Activated CD4-positive, alpha-beta T cell treated with anti-CD3 and anti-CD28 coated beads, Interleukin-2, amount 10 ng/mL, durations not matched to agents 7 days and 5 days (primary cell): Measurements from ENCODE around the gene LTA4H. TPM values are rescaled to one million over a fixed set of nuclear protein-coding genes. Genes with fewer than 3 reads are reported as not detected.

Source experiments
- CTCF ChIA-PET: fragments of 350-600 bp; sonication (Branson Sonifier 250); formaldehyde crosslinking; loops from one replicate; lab custom pipeline; 2021; ENCODE audit warnings: antibody characterized with exemption; lab: Charles Lee
- POLR2A ChIA-PET: fragments of 350-600 bp; sonication (Branson Sonifier 250); formaldehyde crosslinking; loops from one replicate; lab custom pipeline; 2021; ENCODE audit warnings: antibody characterized with exemption; lab: Charles Lee
- DNase-seq: peaks from one replicate; pipeline ENCODE4 v3.0.0-alpha.2; 2020
- H3K27ac Mint-ChIP-seq: one replicate; pipeline ENCODE4 v1.8.0; 2021; ENCODE audit warnings: mild to moderate bottlenecking, moderate library complexity, mixed read lengths
- H3K27me3 Mint-ChIP-seq: one replicate; pipeline ENCODE4 v1.8.0; 2021; ENCODE audit warnings: mixed read lengths
- H3K36me3 Mint-ChIP-seq: one replicate; pipeline ENCODE4 v1.8.0; 2021; ENCODE audit warnings: low read depth, mixed read lengths
- H3K4me1 Mint-ChIP-seq: one replicate; pipeline ENCODE4 v1.8.0; 2021; ENCODE audit warnings: mixed read lengths
- H3K4me3 Mint-ChIP-seq: one replicate; pipeline ENCODE4 v1.8.0; 2021; ENCODE audit warnings: mild to moderate bottlenecking, moderate library complexity, mixed read lengths
- H3K9me3 Mint-ChIP-seq: one replicate; pipeline ENCODE4 v1.8.0; 2021; ENCODE audit warnings: mixed read lengths
- total RNA-seq, 2 experiments: library from RNA; stranded (reverse); gene quantifications; one replicate each; pipeline ENCODE4 v1.2.3, GENCODE V29; 2021

The LTA4H gene
- total RNA-seq, 2 experiments from 2014 or later = 55.8 to 56.2 TPM

DNA sequence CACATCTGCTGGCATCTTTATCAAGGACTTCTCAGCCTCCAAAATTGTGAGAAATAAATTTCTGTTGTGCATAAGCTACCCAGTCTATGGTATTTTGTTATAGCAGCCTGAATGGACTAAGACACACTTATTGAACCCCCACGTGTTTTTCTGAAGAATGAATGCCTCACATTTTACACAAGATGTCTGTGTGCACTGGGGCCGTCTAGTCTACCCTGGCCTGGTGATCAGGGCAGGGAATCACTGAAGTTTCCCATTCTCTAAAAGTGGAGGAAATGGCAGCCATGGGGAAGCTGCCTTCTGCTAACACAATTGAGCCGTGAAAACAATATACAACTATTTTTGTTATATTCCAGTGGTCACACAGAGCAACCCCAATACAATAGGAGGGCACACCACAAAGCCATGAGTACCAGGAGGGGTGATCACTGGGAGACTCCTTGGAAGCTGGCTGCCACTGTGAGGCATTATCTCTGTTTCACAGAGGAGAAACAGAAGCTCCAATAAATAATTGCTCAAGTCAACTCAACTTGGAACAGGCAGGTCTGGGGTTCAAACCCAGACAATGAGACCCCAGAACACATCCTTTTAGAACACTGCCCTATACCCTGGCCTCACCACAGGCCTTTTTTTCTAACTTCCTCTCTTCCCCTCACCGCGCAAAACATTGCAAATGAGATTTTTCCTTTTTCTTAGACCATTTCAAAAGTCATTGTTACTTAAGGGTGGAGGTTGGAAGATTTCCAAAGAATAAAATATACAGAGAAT is 18.3 kb upstream of the LTA4H start:
- no peak overlapping the region for H3K27ac Mint-ChIP-seq
- peaks cover 9% of the 10 kb centered on the region for H3K4me1 Mint-ChIP-seq
- POLR2A ChIA-PET = no interaction called here
- H3K9me3 Mint-ChIP-seq = peaks cover 22% of the 10 kb centered on the region
- no peak overlapping the region for H3K4me3 Mint-ChIP-seq
- DNase-seq = no peak
- no peaks in the 10 kb centered on the region for H3K27me3 Mint-ChIP-seq
- peaks cover 10% of the 10 kb centered on the region for H3K36me3 Mint-ChIP-seq
- CTCF ChIA-PET = interaction anchor here (0.5 to 2.0 kb wide), 6 partner anchors 47 to 463 kb away, joined by 3 to 9 read pairs (median 4); no protein-coding TSS in a partner anchor

DNA sequence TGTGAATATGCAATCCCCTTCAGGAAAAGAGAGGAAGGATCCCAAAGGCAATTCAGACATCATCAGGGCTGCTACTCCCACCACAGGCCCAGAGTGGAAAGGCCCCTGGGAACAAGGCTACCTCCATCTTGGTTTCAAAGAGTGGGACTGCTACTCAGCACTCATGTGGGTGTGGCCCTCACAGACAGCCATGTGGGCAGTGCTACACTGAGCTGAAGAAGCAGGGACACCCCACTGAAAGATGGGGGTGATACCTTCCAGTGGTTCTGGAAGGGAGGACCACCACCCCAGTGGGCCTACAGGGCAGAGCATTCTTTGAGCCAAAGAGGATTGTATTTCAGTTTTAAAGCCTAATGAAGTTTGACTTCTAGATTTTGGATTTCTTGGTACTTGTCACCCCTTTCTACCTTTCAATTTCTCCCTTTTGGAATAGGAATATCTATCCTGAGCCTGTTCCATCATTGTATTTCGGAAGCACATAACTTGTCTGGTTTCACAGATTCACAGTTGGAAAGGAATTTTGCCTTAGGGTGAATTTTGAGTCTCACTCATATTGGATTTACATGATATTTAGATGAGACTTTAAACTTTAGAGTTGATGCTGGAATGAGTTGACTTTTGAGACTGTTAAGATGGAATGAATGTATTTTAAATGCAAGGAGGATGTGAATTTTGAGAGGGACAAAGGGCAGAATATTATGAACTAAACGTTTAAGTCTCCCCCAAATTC is 16.5 kb upstream of the LTA4H start:
- CTCF ChIA-PET = interaction anchor here (2.0 kb wide), 1 partner anchor 164 kb away, joined by 9 read pairs; no protein-coding TSS in a partner anchor
- H3K9me3 Mint-ChIP-seq = peaks cover 22% of the 10 kb centered on the region

GRCh38 chr12:96050139-96050538 is 14.8 kb upstream of the LTA4H start:
- Mint-ChIP-seq H3K27ac (no peak overlapping the region), H3K4me1 (peaks cover 39% of the 10 kb centered on the region), H3K36me3 (peaks cover 9% of the 10 kb centered on the region), H3K27me3 (no peaks in the 10 kb centered on the region), H3K9me3 (peaks cover 16% of the 10 kb centered on the region), H3K4me3 (no peak overlapping the region)
- CTCF ChIA-PET = no interaction called here
- POLR2A ChIA-PET = no interaction called here
- DNase-seq = no peak

More for the DNA sequence above, 16.5 kb upstream of the LTA4H start:
- DNase-seq = no peak
- H3K4me1 Mint-ChIP-seq = peaks cover 26% of the 10 kb centered on the region
- H3K27ac Mint-ChIP-seq = no peak overlapping the region
- H3K36me3 Mint-ChIP-seq = peaks cover 10% of the 10 kb centered on the region
- H3K27me3 Mint-ChIP-seq = no peaks in the 10 kb centered on the region
- no peak overlapping the region for H3K4me3 Mint-ChIP-seq
- POLR2A ChIA-PET = no interaction called here

- POLR2A ChIA-PET = no interaction called here
- peaks cover 9% of the 10 kb centered on the region for H3K36me3 Mint-ChIP-seq
- no peak overlapping the region for H3K4me3 Mint-ChIP-seq
- CTCF ChIA-PET = no interaction called here
- H3K27me3 Mint-ChIP-seq = no peaks in the 10 kb centered on the region
- no peak for DNase-seq
- peaks cover 16% of the 10 kb centered on the region for H3K9me3 Mint-ChIP-seq
- H3K27ac Mint-ChIP-seq = no peak overlapping the region
- H3K4me1 Mint-ChIP-seq = peaks cover 47% of the 10 kb centered on the region
These were observed 13.7 kb upstream of the LTA4H start for GRCh38 chr12:96049101-96049500.

- Mint-ChIP-seq H3K9me3 (peaks cover 16% of the 10 kb centered on the region), H3K4me3 (no peak overlapping the region), H3K4me1 (peaks cover 50% of the 10 kb centered on the region), H3K27ac (peak overlapping the region; percentile 91), H3K27me3 (no peaks in the 10 kb centered on the region), H3K36me3 (peaks cover 9% of the 10 kb centered on the region)
- ChIA-PET POLR2A (interaction anchor here (0.7 kb wide), 1 partner anchor 32 kb away, joined by 3 read pairs; no protein-coding TSS in a partner anchor), CTCF (interaction anchor here (1.3 kb wide), 1 partner anchor 167 kb away, joined by 3 read pairs; no protein-coding TSS in a partner anchor)
- DNase-seq = no peak
These were observed 13.1 kb upstream of the LTA4H start for GRCh38 chr12:96048393-96048969.

GRCh38 chr12:96047229-96048211 is 12.1 kb upstream of the LTA4H start:
- POLR2A ChIA-PET = interaction anchor here (0.7 kb wide), 1 partner anchor 33 kb away, joined by 3 read pairs; no protein-coding TSS in a partner anchor
- Mint-ChIP-seq H3K4me1 (peaks cover 50% of the 10 kb centered on the region), H3K27ac (peak overlapping the region; percentile 91), H3K36me3 (peaks cover 9% of the 10 kb centered on the region), H3K9me3 (peaks cover 13% of the 10 kb centered on the region), H3K4me3 (peak overlapping the region; percentile 23), H3K27me3 (no peaks in the 10 kb centered on the region)
- peak; percentile 41 for DNase-seq
- CTCF ChIA-PET = interaction anchor here (0.7 to 1.3 kb wide), 2 partner anchors 168 to 173 kb away, joined by 3 read pairs; no protein-coding TSS in a partner anchor

GRCh38 chr12:96046543-96047228 is 11.3 kb upstream of the LTA4H start:
- Mint-ChIP-seq H3K27ac (peak overlapping the region; percentile 91), H3K4me3 (no peak overlapping the region), H3K4me1 (peaks cover 50% of the 10 kb centered on the region), H3K9me3 (peaks cover 8% of the 10 kb centered on the region), H3K36me3 (peaks cover 5% of the 10 kb centered on the region), H3K27me3 (no peaks in the 10 kb centered on the region)
- DNase-seq = no peak
- ChIA-PET CTCF (interaction anchor here (1.0 kb wide), 1 partner anchor 171 kb away, joined by 3 read pairs; no protein-coding TSS in a partner anchor), POLR2A (interaction anchor here (0.6 kb wide), 1 partner anchor 173 kb away, joined by 3 read pairs; no protein-coding TSS in a partner anchor)

DNA sequence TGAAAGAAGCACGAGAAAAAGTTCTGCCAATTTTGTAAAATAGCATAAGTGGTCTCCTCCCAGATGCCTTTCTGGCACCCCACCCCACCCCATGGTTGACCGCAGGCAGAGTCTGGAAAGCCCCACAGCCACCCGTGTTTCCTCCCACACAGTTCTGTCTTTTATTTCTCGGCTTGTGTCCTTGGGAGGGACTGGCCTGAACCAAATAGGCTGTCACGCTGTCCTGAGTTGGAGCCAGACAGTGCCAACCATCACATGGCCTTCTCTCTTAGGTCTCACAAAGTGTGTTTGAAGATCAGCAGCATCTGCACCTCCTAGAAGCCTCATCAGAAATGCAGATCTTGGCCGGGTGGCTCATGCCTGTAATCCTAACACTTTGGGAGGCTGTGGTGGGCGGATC is 10.2 kb upstream of the LTA4H start:
- Mint-ChIP-seq H3K27ac (no peak overlapping the region), H3K9me3 (peaks cover 2% of the 10 kb centered on the region), H3K4me1 (peaks cover 50% of the 10 kb centered on the region), H3K27me3 (no peaks in the 10 kb centered on the region), H3K4me3 (no peak overlapping the region), H3K36me3 (peaks cover 1% of the 10 kb centered on the region)
- CTCF ChIA-PET = interaction anchor here (1.0 kb wide), 1 partner anchor 172 kb away, joined by 3 read pairs; no protein-coding TSS in a partner anchor
- POLR2A ChIA-PET = no interaction called here
- DNase-seq = no peak

DNA sequence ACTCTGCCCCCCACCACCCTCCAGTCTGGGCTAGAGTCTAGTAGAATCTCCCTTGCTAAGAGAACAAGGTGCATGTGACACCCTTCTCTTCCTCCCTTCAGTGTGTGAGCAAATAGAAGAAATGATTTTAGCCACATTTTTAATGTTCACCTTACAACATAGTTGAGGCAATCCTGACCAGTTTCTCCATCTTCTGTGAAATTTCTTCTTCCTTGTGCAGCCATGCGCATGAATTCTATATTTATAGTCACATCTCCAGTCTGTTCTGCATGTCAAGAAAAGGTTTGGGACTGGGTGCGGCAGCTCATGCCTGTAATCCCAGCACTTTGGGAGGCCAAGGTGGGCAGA is 9.5 kb upstream of the LTA4H start:
- no peaks in the 10 kb centered on the region for H3K9me3 Mint-ChIP-seq
- H3K27me3 Mint-ChIP-seq = no peaks in the 10 kb centered on the region
- no peak overlapping the region for H3K27ac Mint-ChIP-seq
- H3K4me3 Mint-ChIP-seq = no peak overlapping the region
- no peaks in the 10 kb centered on the region for H3K36me3 Mint-ChIP-seq
- peaks cover 50% of the 10 kb centered on the region for H3K4me1 Mint-ChIP-seq
- POLR2A ChIA-PET = no interaction called here
- DNase-seq = no peak
- CTCF ChIA-PET = no interaction called here

DNA sequence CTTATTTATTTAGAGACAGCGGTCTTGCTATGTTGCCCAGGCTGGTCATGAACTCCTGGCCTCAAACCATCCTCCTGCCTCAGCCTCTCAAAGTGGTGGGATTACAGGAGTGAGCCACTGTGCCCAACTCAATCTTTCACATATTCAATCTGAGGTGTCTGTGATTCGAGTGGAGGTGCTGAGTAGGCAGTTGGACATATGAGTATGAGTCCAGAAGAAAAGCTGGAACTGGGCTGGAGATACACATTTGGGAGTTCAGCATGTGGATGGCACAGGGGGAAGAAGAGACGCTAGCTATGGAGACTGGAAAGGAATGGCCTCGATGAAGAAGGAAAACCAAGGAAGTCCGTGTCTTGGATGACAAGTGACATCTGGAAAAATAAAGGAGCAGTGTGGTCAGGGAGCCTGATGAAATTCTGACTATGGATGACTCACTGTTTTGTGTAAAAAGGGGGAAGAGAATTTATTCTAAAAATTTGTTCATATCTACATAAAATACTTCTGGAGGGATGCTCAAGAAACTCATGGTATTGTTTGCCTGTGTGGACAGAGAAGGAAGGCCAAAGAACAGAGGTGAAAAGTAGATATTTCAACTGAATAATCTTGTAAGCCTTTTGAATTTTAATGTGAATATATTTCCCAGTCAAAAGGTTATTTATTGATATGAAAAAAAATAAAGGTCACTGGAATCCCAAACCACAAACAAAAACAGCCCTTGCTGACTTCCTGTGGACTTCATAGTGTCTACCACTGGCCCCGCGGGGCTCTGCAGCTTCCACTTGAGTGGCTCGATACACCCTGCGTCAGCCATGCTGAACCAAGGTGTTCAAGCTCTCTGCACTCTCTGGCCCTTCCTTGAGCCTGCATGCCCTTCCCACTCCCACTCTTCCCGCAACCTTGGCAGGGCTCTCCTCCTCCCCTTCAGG is 8.9 kb upstream of the LTA4H start:
- POLR2A ChIA-PET = no interaction called here
- Mint-ChIP-seq H3K9me3 (no peaks in the 10 kb centered on the region), H3K4me1 (peaks cover 46% of the 10 kb centered on the region), H3K36me3 (no peaks in the 10 kb centered on the region), H3K4me3 (no peak overlapping the region), H3K27me3 (no peaks in the 10 kb centered on the region), H3K27ac (no peak overlapping the region)
- CTCF ChIA-PET = no interaction called here
- DNase-seq = no peak

- no peak overlapping the region for H3K4me3 Mint-ChIP-seq
- H3K27ac Mint-ChIP-seq = no peak overlapping the region
- H3K9me3 Mint-ChIP-seq = no peaks in the 10 kb centered on the region
- peaks cover 16% of the 10 kb centered on the region for H3K4me1 Mint-ChIP-seq
- no peaks in the 10 kb centered on the region for H3K36me3 Mint-ChIP-seq
- no peaks in the 10 kb centered on the region for H3K27me3 Mint-ChIP-seq
- no peak for DNase-seq
- ChIA-PET CTCF (interaction anchor here (1.5 kb wide), 1 partner anchor 43 kb away, joined by 4 read pairs; no protein-coding TSS in a partner anchor), POLR2A (no interaction called here)
These were observed 5.8 kb upstream of the LTA4H start for GRCh38 chr12:96041181-96041580.
